ENCODE data around the gene IL32.

GRCh38 chr16:3087243-3088235 lies 22.1 kb downstream of the IL32 start:
- TF ChIP-seq CTCF (conservative IDR thresholded peaks at IDR 0.05; ENCODE audit: low read depth, low read length) (no peak), EZH2 (IDR thresholded peaks at IDR 0.05; ENCODE audit: borderline replicate concordance, low read depth, low read length, poor library complexity, severe bottlenecking) (no peak)

Measured in A673 (cell line).